HG02973 (cell line): Measurements from ENCODE around the gene GRIK1.
A peak's percentile ranks its signal among the peaks of the same experiment; 100 is the strongest.

ENCODE experiments used
- ATAC-seq: cut with Tn5 transposase; IDR thresholded peaks from one replicate; pipeline ENCODE4 v1.9.1; 2021; ENCODE audit warnings: moderate library complexity; ENCODE audit not compliant: unreplicated experiment

The GRIK1 gene

GRCh38 chr21:29914326-29914725, 25.5 kb downstream of the GRIK1 start:
- no peak for ATAC-seq

GRCh38 chr21:29909571-29909970, 30.2 kb downstream of the GRIK1 start:
- ATAC-seq, result no peak

DNA sequence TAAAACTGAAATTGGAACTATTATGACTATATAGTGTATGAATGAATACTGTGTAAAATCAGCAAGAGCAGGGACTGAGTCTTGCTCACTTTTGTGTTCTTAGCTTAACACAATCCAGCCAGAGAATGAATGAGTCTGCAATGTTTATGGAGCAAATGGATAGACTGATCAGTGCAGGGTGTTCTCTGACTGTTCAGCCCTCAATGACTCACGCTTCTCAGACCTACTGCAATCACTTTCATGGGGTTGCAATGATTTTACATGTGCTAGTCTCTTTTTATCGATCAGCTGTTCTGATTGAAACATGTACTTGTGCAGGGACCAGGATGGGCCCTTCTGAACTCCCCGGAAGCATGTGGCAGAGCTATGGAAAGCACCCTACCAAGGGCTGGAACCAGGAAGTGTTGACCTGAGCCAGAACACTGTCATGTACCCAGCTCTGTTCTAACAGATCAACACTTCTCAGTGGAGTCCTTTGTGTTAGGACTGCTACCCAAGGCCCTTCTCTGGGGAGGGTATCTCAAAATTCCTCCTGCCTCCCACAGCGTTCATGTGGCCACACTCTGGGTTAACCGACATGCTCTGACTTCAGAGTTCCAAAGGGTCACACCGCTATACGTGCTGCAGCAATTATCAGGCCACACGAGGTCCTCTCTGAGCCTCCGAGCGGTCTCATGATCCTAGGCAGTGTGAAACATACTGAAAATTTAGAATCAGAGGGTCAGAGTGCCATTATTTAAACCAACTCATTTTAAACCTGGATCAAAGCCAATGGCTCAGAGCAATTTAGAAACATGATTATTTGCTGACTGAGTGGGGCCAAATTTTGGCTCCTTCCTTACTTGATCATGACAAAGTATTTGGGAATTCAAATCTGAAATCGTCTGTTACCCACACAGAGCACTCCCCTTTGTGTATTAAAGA, 35.2 kb downstream of the GRIK1 start:
- no peak for ATAC-seq

DNA sequence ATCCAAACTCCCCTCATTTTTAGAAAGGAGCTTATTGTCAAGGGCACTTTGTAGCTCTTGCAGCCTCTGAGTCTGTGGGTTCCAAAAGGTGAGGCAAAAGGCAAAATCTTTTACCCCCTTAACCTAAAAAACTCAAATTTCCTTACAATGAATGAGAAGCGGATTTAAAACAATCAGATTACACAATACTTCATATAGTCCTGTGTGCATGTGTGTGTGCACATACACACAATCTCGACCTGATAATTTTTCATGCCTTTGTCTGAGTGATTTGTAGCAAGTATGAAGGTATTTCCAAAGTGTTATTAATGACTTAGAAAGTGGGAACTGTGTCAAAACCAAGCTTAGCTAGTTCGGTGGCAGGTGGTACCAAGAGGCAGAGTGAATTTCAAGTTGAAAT, 42.9 kb downstream of the GRIK1 start:
- ATAC-seq, result no peak

DNA sequence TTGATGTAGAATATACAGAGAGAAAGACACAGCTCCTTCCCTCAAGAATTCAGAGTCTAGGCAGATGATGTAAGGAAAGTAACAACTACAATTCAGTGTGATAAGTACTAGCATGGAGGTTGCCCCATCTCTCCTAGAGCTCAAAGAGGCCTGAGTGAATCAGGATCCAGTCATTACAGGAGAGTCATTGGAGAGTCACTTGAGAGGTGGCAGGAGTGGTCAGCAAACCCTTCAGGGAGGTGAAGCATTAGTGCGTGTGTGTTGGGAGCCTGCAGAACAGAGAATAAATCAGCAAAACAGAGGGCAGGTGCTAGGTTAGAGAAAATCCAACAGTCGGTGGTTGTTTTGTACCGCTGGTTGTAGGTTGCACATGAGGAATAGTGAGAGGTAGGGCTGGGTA, 46.1 kb downstream of the GRIK1 start:
- no peak for ATAC-seq

DNA sequence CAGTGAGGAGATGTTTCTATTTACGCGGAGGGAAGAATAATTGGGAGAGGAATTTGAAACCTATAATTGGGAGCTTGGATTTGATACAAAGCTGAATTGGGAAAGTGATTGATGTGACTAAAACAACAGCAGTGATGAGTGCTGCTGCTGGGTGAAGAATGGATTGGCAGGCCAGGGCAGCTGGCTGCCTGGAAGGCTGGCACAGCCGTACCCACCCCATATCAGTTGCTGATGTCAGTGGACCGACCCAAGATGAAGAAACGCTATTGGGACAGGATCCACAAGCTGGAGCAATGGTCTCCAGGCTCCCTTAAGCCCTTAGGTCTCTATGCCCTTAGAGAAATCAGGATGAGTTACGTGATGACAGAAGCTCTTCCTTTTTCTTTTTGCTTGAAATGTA, 47.4 kb downstream of the GRIK1 start:
- ATAC-seq, result no peak

DNA sequence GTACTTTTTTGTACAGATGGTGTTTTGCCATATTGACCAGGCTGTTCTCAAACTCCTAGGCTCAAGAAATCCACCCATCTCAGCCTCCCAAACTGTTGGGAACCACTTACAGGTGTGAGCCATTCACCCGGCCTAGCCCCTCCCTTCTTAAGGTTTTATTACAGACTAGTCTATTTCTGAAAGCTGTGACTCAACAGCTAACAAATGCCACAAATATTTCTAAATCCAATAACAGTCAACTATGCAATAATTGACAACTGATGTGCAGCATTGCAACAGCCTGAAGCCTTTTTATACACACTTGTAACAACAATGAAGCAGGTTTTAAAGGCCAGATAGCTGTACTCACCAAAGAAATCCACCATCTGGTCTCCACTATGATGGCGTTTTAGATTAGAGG, 51.4 kb downstream of the GRIK1 start:
- no peak for ATAC-seq

DNA sequence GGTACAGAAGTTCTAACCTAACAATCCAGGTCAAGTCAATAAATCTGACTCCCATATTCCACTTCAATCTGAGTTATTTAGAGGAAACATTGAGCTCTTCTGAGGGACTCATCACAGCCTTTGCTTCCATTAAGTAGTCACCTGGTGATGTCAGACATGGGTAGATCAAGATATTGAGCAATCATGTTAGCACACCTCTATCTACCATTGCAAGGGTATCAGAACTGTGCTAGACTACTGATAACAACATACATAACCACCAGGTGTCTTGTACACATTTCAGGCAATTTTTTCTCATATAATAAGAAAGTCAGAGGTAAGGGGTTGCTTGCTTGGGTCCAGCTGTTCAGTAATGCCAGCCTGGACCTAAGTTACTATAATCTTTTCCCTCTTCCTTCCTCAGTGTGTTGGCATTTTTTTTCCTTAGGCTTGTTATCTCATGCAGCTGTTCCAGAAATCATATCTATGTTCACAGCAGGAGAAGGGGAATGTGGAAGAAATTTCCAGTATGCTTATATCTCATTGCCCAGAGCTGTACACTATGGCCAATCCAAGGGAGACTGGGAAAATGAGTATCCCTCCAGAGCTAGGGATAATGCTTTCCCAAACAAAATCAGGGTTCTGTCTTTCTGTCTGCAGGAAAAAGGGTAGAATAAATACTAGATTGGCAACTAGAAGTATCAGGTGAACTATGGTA, 52.3 kb downstream of the GRIK1 start:
- no peak for ATAC-seq

DNA sequence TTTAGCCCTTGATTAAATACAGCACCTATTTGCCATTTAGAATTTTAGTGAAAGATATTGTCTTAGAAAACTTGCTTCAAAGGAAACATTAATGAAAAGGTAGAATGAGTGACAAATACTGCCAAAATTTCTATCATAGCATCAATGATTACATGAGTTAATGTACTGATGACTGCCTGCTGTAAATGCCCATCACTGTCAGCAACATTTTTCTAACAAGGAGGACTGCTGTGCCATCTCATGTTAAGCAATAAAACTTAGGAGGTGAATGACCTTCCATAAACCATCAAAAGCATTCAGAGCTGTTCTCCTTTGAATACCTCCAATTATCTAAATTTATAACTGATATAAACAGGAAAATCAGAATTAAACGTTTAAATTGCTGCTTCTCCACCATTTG, 54.3 kb downstream of the GRIK1 start:
- ATAC-seq, result no peak

GRCh38 chr21:29875873-29876272, 63.9 kb downstream of the GRIK1 start:
- no peak for ATAC-seq

DNA sequence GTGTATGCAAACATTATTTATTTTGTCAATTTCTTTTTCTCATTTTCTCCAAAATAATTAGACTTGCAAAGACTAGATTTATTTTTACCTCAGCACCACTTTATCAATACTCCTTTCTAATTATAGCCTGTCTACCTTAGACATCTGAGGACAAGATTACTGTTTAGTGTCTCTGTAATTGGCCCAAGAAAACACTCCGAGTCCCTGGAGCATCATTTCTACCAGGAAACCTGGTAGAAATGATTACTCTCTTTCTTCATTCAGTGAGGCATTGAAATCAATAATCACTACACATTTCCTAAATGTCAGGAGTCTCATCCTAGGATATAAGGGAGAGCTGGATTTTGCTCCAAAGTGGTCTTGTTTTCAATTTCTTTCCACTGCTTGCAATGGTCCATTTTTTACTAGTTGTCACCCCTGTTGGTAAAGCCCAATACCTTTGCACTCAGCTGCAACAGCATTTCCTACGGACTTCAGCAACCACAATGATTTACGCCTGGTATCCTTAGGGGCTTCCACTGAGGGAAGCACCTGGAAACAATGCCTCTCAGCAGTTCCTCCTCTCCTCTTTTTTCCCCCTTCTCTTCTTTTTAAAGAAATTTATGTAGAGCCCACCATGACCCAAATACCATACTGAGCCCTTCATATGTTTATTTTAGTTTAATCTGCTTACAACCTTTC, 64.6 kb downstream of the GRIK1 start:
- ATAC-seq, result no peak

DNA sequence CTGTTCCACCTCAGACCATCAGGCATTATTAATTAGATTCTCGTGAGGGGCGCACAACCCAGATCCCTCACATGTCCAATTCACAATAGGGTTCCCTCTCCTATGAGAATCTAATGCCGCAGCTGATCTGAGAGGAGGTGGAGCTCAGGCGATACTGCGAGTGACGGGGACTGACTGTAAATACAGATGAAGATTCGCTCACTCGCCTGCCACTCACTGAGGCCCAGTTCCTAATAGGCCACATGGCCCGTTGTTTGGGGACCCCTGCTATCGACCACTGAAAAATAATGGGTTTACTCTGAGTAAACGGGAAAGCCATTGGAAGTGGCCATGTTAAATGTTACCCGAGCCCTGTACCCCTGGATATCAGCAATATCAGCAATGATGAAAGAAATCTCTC, 65.9 kb downstream of the GRIK1 start:
- ATAC-seq, result no peak

DNA sequence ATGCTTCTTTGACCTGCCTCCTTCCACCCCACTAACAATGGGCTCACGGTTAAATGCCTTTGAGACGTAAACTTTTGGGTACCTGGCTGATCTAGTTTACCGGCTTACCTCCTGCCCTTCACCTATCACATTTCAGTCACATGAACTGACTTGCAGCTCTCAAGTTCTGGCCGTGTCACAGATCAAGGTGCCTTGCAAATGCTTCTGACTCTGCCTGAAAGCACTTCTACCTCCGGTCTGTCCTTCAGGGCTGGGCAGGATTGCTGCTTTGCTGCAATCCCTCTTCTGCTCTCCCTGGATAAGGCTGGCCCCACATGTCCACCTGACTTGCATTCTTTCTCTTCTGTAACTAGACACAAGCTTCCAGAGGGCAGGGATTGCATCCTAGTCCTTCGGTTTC, 69.0 kb downstream of the GRIK1 start:
- no peak for ATAC-seq

GRCh38 chr21:29867796-29868195, 72.0 kb downstream of the GRIK1 start:
- ATAC-seq, result no peak

GRCh38 chr21:29860346-29860745, 79.5 kb downstream of the GRIK1 start:
- no peak for ATAC-seq

DNA sequence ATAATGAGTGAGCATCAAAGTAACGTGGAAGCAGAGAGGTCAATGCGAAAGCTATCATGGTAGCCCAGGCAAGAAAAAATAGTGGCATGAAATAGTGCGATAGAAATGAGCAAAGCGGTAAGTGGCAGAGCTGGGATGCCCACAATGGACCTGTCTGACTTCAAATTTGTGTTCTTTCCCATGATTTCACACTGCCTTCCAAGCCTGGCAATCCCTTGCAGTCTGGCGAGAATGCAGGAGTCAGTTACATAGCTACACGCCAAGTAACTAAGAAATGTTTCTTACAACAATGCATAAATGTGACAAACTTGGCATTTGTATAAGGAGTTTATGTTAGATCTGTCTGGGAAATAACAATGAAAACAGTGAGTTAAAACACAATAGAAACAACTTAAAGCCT, 82.6 kb downstream of the GRIK1 start:
- ATAC-seq, result no peak

GRCh38 chr21:29854795-29855194, 85.0 kb downstream of the GRIK1 start:
- ATAC-seq, result no peak

DNA sequence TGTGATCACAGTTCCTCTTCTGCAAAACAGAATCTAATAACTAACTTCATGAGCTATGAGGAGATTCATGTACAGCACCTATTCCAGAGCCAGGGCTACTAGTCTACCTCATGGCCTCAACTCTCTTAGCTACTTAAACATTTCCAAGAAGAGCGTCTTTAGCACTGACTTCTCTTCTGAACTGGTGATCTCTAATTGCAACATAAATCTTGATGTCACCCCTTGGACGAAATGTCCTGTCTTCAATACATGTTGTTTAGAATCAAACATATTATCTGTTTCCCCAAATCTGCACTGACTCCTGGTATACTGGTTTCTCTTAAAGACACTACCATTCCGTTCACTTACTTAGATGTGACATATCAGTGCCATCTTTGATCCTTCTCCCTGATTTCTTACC, 88.2 kb downstream of the GRIK1 start:
- no peak for ATAC-seq

DNA sequence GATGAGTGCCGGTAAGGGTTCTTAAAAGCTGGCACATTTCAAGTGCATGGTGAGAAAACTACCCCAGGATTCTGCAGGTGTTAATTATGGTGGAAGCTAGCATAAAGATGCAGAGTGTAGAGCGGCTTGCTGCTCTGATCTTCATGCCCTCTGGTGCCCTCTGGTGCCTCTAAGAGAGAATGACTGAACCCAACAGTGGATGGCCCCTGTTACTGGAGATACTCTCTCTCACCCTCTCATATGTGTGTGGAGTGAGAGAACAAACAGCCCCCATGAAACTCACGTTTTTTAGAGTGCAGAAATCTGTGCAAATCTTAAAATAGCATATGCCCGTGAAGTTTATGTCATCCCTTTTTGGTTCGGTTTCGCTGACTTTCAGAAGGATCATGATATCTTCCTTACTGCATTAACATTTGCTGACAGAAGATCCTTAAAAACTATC, 90.0 kb downstream of the GRIK1 start:
- peak; percentile 100 for ATAC-seq

GRCh38 chr21:29843804-29844203, 96.0 kb downstream of the GRIK1 start:
- no peak for ATAC-seq

- no peak for ATAC-seq
Observed at GRCh38 chr21:29834617-29835016, 105.2 kb downstream of the GRIK1 start.

- no peak for ATAC-seq
Observed at GRCh38 chr21:29832217-29832616, 107.6 kb downstream of the GRIK1 start.
